Peyer's patch (tissue), 4 donors: ENCODE data around the gene KPNA4.

Experiments used
- POLR2A ChIP-seq, 2 donors: fragments of 450-650 bp; IDR thresholded peaks; one replicate each; pipeline ENCODE4 v1.5.1; 2017; ENCODE audit warnings: antibody characterized with exemption in 2 of 2, mild to moderate bottlenecking in 2 of 2, moderate library complexity in 2 of 2
- TF ChIP-seq, protein P1 (sequence below), 6 experiments: fragments of 450-650 bp in 4 of 6; fragments of 200-600 bp in 2 of 6; sonication (generic) in 1 of 6; IDR thresholded peaks; one replicate each; pipeline ENCODE4 v1.5.1; 2017 to 2019; ENCODE audit warnings: antibody characterized with exemption in 6 of 6, mild to moderate bottlenecking in 3 of 6, moderate library complexity in 1 of 6

DNA sequence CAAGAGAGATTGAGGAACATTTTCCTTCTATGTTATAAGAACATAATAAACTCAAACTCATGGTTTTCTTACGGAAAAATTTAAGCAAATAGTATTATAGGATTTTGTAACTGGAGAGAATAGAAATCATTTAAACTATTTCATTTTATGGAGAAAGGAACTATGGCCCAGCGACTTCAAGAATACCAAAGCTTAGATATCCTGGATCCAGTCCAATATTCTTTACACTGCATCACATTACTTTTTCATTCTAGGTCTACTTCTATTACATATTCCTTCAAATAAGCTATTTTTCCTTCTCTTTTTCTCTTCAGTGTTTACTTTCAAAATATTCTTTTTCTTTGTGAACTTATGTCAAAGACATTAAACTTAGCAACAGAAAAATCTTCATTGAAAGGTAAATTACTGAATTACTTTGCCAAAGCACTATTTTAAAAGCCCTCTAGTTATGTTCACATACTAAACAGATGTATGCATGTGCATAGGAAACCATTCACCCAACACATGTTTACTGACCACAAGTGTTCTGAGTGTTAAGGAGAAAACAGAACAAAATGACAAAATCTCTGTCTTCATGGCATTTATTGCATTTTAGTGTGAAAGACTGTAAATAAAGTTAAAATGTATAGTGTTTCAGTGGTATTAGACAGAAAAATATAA, 20.4 kb downstream of the KPNA4 start:
- TF ChIP-seq, protein P1, sequence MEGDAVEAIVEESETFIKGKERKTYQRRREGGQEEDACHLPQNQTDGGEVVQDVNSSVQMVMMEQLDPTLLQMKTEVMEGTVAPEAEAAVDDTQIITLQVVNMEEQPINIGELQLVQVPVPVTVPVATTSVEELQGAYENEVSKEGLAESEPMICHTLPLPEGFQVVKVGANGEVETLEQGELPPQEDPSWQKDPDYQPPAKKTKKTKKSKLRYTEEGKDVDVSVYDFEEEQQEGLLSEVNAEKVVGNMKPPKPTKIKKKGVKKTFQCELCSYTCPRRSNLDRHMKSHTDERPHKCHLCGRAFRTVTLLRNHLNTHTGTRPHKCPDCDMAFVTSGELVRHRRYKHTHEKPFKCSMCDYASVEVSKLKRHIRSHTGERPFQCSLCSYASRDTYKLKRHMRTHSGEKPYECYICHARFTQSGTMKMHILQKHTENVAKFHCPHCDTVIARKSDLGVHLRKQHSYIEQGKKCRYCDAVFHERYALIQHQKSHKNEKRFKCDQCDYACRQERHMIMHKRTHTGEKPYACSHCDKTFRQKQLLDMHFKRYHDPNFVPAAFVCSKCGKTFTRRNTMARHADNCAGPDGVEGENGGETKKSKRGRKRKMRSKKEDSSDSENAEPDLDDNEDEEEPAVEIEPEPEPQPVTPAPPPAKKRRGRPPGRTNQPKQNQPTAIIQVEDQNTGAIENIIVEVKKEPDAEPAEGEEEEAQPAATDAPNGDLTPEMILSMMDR (IDR thresholded peaks at IDR 0.05) = no peak
- no peak for TF ChIP-seq POLR2A (IDR thresholded peaks at IDR 0.05)
